HG03280 (cell line): ENCODE results near the gene SLC43A1.

Source experiments
- ATAC-seq: cut with Tn5 transposase; IDR thresholded peaks from one replicate; pipeline ENCODE4 v1.9.1; 2021; ENCODE audit warnings: mild to moderate bottlenecking, moderate library complexity; ENCODE audit not compliant: unreplicated experiment

The SLC43A1 gene

DNA sequence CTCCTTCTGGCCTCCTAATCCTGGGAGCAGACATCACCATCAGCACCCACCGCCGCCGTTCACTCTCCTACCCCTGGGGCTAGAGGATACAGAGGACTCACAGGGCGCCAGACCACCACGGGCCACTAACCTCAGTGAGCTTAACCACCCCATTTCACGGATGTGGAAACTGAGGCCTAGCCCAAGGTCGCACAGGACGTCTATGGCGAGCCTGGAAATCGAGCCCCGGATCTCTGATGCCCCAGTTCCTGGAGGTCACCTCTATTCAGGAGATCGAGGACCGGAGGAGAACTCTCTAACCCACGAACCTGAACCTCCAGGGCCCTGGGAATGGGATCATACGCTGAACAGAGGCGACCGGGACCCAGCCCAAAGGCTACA lies 14.7 kb upstream of the SLC43A1 start:
- ATAC-seq: peak; percentile 1

DNA sequence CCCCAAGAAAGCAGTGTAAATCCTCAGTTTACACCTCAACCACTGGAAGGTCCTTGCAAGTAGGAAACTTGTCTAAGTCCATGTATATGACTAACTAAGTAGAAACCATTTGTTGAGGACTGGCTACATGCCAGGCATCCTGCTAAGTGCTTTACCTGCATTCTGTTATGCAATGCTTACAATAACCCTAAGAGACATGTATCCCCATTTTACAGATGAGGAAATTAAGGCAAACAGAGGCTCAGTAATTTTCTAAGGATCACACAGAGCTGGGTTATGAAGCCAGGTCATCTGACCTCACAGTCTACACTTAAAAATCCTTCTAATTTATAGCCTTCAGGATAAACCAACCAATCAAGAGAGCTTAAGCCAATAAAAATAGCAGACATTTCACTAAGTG lies 13.5 kb upstream of the SLC43A1 start:
- no peak for ATAC-seq

DNA sequence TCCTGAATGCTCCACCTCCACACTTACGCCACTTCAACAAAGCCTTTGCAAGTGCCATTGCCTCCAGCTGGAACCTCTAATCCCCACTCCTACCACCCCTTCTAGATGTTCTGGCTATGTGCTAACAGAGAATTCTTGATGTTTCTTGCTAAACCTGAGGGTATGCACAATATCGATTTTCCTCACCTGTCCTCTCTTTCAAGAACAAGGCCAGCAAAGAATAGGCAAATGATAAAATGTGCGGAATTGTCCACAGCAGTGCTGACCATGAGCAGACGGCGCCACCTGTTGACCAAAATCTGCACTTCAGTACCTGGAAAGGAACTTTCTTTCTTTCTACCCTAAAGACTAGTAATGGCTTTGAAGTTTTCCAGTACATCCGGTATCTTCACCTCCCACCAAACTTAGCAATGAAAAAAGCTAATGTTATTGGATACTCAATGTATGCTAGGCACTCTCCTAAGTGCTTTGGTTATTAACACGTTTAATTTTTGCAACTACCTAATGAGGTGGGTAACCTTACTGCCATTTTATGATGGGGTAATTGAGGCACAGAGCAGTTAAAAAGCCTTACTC lies 11.6 kb upstream of the SLC43A1 start:
- no peak for ATAC-seq

DNA sequence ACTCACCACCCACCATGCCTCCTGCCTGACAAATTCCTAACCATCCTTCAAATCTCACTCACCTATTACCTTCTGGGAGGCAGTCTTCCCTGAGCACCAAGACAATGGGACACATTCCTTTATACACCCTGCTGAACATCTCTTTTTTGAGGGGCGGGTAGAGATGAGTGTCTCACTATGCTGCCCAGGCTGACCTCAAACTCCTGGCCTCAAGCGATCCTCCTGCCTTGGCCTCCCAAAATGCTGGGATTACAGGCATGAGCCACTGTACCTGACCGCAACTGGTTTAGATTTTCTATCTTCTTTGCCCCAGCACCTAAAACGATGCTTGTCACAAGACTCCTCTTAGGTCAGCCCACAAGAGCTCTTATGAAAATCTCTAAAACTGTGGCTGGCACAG lies 7.9 kb upstream of the SLC43A1 start:
- no peak for ATAC-seq

DNA sequence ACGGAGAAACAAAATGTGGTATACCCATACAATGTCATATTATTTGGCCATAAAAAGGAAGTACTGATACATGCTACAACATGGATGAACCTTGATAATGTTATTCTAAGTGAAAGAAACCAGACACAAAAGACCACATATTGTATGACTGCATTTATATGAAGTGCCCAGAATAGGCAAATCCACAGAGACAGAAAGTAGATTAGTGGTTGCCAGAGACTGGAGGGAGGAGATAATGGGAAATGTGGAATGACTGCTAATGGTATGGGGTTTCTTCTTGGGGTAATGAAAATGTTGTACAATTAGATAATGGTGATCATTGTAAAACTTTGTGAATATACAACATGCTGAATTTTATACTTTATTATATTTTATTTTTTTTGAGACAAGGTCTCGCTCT lies 5.6 kb upstream of the SLC43A1 start:
- ATAC-seq: no peak

DNA sequence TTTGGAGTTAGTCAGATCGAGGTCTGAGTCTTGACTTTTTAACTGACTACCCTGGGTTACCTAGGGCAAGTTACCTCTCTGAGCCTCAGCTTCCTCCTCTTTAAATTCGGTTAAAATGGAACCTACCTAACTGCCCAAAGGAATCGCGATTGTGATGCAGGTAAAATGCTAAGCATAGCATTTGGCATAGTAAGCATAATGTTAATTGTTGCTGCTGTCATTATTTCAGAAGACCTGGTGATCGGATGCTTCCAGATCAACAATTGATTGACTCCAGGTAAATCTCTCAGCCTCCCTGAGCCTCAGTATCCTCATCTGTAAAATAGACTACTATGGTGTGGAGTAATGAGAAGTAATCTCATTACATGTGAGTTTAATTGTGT lies 550 bp upstream of the SLC43A1 start:
- ATAC-seq: no peak

DNA sequence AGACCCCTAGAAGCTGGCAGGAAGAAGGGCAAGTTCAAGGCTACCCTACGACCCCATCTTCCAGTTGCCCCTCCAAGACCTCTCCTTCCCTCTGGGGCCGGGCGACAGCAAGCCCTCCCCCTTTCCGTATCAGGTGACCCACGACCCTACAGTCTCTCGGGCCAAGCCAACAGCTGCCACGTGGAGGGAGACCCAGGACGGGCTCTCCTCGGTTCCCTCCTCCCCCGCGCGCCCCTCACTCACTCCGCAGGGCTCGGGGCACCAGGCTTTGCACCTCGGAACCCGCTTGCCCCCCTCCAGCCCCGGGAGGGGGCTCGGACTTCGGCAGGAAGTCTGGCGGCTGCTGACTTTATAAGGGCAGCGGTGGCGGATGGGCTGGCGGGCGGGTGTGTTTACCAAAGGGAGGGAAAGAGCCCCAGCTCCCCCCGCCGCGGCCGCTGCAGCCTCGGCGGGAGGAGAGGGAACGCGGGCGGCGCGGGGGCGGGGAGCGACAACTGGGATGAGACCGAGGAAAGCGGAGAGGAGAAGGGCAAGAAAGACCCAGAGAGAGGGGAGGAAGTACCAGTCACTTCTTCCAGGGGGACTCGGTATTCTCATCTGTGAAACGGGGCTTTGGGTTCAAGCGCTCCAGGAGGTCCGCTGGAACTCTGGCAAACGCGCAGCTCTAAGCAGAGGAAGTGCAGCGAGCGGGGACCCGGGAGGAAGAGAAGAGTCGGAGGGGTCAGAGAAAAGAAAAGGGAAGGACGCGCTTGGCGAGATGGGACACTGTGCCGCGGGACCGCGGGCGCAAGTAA lies 767 bp downstream of the SLC43A1 start:
- ATAC-seq: peak; percentile 44

DNA sequence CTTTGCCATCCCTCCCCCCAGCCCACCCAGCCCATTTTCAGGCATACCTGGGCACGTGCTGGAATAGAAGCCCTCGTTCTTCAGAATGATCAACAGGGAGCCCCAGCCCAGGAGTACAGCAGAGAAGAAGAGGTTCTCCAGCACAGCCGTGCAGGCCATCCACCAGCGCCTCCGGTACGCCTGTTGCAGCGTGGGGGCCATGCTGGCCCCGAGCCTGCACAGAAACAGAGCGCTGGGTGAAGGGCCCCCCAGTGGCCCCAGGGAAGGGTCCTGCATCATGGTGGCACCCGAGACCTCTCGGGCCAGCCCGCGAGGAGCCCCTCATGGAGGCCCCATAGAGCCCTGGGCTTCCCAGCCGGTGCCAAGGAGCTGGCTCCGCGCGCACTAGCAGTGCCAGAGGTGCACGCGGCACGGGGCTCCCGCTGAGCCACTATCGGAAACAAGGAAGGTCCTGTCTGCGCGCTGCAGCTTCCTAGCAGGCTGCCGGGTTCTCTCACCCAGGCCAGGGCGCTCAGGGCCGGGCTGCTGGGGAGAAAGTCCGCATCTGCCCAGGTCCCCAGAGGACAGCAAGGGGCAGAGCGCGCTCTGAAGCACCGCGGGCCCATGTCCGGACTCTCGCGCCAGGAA lies 1.5 kb downstream of the SLC43A1 start:
- peak; percentile 36 for ATAC-seq

DNA sequence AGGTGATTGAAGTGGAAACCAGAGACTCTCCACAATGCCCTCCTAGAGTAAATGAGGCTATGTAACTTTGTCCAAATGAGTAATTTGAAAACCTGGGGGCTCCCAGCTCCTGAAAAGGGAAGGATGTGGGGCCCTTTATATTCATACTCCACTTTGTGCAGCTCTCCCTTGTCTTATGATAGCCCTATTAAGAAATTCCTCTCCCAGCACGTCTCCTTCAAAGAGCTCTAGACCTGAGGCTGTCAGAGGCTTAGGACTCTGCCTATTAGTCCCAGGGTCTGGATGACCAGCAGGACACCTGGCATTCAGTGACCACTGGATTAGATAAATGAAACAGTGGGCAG lies 2.1 kb downstream of the SLC43A1 start:
- no peak for ATAC-seq

DNA sequence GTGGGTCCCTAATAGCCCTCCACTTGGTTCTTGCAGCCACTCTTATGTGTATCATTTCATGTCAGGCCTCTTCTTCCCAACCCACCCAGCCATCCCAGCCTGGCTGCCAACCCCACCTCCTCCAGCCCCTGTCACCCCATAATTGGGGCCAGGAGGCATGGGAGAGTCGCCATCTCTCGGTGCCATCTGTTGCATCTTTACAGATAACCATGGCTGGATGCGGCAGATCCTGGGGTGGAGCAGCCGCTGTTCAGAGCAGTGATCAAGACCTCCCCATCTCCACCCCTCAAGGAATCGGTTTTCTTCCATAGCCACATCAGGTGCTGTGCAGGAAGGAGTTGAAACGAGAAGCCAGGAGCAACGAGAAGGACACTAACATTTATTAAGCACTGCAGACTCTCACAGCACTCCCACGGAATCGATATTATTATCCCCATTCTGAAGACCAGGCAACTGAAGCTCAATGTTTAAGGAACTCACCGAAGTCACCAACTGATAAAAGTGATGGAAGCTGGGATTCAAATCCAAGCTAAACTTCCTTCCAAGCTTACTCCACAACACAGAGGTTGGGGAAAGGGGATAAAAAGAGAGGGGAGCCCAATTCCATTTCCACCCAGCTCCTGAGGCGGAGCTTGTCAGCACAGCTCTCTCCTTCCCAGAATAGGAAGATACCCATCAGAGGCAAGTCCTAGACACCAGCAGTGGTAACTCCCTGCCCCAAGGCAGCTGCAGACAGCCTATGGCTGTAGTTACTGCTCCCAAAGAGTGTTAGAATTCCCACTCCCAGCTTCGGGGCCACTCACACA lies 2.7 kb downstream of the SLC43A1 start:
- ATAC-seq: no peak

DNA sequence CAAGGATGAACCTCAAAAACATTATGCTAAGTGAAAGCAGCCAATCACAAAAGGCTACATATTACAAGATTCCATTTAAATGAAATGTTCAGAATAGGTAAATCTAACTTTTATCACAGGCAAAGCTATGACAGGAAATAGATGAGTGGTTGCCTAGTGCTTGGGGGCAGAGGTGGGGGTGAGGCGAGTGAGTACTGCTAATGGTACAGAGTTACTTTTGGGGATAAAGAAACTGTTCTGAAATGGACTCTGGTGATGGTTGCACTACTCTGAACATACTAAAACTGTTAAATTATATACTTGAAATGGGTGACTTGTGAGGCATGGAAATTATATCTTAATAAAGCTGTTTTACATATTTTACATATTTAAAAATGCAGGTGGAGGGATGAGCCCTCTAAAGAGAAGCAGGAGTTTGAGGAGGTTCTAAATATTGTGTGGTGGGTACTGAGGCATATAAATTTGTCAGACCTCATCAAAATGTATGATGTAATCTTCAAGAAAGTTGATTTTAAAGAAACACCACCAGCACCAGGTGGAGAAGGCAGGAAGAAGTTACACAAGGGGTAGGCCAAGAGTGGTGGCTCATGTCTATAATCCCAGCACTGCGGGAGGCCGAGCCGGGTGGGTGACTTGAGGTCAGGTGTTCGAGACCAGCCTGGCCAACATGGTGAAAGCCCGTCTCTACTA lies 3.6 kb downstream of the SLC43A1 start:
- ATAC-seq: no peak

DNA sequence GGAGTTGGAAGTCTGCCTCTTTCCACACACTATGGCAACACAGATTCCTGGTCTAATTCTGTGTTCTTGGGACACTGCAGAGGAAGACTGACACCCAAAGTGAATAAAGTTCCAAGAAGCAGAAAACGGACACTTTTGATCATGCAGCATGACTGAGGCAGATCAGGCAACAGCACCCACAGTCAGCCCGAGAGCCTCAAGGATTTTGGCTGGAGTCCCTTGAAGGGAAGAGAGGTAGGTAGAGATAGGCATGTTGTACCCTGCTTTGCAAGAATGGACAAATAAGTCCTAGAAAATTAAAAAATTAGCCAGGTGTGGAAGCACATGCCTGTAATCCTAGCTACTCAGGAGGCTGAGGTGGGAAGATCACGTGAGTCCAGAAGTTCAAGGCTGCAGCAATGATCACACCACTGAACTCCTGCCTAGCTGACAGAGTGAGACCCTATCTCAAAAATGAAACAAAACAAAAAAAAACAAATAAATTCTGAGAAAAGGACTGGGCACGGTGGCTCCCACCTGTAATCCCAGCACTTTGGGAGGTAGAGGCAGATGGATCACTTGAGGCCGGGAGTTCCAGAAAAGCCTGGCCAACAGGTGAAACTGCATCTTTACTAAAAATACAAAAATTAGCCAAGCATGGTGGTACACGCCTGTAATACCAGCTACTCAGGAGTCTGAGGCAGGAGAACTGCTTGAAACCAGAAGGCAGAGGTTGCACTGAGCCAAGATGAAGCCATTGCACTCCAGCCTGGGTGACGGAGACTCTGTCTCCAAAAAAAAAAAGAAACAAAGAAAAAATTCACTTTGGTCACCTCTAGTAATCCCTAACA lies 6.9 kb downstream of the SLC43A1 start:
- no peak for ATAC-seq

DNA sequence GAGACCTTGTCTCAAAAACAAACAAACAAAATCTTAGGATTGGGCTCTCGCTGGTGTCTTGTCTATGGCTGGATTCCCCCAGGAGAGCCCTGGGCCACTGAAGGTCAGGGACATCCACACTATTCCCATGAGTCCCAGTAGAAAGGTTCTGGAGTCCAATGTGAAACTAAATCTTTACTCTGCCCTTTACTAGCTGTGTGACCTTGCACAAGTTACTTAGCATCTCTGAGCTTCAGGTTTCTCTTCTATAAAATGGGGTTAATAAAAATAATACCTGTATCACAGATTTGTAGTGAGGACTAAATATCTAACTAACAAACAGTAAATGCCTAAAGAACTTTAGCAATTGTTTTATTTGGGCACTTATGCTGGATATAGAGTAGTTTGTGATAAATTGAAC lies 9.0 kb downstream of the SLC43A1 start:
- no peak for ATAC-seq

DNA sequence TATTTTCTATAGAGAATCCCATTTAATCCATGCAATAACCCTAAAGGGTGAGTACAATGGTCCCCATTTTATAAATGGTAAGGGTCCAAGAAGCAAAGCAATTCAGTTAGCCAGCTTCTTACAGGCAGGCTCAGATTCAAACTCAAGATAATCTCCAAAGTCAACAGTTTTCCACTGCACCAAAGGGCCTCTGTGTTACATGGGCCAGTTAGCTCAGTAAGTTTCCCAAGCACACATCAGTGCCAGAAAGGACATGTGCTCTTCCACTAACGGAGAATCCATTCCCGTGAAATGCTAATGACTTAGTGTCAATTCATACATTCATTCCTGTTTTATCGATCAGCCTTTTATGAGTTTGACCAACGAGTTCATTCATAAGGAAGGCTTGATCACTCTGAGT lies 11.0 kb downstream of the SLC43A1 start:
- no peak for ATAC-seq

DNA sequence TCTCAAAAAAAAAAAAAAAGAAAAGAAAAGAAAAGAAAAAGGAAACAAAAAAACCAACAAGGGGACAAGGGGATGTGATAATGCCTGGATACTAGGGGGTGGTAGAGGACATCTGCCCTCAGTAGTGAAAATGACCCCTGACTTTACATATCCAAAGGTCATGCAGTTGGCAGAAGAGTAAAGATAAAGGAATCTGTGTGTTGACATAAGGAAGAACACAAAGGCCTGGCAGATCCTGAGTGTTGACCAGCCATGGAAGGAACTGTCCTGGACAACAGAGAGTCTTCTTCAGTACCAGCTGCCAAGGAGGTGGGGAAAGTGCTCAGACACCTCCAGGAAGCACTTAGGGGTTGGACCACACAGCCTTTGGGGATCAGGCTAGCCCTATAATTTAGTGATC lies 12.6 kb downstream of the SLC43A1 start:
- no peak for ATAC-seq

DNA sequence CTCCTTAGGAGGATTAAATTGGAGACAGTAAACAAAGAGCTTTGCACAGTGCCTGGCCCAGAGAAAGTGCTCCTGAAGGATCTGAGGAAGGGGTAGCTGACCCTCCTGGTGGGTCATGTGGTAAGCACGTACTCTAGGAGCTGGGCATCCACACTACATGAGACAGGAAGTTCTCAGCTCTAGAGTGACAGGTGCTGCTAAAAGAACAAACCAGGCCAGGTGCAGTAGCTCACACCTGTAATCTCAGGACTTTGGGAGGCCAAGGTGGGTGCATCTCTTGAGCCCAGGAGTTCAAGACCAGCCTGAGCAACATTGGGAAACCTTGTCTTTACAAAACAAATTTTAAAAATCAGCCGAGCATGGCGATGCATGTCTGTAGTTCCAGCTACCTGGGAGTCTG lies 13.1 kb downstream of the SLC43A1 start:
- ATAC-seq: no peak

DNA sequence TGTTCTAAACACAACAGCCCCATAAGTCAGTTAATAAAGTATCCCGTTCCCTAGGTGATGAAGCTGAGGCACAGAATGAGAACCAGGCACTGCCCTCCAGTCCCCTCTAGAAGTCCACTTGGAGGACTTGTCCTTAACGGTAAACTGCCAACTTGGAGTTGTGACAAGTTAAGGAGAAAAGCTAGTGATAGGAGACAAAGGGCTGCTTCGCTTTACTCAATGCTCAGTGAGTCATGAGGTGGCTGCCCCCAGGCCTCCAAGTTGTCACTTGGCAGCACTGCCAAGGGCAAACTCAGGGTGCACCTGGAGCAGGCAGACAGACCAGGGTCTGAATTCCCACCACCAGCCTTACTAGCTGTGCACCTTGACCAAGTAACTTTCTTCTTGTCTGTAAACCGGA lies 13.5 kb downstream of the SLC43A1 start:
- ATAC-seq: no peak

DNA sequence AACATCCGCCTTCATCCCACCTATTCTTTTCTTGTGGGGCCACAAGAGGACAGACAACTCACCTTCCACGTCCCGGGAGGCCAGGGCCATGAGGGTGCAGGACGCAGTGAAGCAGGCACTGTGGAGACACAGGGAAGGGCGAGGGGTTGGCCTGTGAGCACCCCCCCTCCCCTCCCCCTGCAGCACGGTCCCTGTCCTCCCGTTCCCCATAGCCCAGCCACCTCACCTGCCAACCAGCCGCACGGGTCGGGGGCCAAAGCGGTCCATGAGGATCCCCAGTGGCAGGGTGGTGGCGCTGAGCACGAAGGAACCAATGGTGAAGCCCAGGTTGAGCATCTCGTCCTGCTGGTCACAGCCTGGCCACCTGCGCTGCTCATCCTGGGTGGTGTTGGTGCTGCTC lies 14.6 kb downstream of the SLC43A1 start:
- no peak for ATAC-seq

DNA sequence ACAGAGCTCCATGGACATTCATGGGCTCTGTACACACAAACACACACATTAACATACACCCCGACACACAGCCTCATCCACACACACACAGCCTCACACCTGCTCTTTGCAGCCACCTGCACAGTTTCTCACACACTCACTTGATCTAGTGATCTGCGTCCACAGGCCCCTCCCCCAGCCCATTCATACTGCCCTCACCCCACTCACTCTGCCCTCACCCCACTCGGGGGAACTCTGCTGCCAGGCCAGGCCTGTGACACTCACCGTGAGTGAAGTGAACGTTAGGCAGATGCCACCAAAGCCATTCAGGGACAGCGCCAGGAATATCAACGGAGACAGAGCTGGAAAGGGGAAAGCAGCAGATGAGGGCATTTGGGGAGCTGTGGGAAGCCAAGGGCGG lies 15.0 kb downstream of the SLC43A1 start:
- ATAC-seq: no peak

DNA sequence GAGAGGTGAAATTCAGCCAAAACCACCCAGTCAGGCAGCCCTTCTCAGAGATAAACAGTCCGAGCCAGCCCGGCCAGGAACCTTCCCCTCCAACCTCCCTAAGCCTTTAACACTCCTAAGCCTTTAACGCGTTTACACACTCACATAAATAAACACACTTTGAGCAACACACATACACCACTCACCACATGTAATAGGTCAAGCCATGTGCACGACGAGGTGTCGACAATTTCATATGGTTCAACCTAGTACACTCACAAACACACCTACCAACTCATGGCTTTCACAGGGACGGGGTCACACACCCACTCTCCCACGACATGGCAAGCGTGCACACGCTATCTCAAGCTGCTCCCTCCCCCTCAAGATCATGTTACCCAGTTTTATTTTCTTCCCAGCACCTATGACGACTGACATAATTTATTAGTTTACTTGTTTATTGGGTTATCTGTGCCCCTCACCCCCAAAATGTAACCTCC lies 15.5 kb downstream of the SLC43A1 start:
- ATAC-seq: no peak
